PC-9 (cell line): ENCODE measurements around the gene NFKBIB. TPM values are rescaled to one million over a fixed set of nuclear protein-coding genes. Genes with fewer than 3 reads are reported as not detected.

Source experiments
- BruUV-seq: library from RNA; stranded (reverse); fragments of 400-500 nt; replicated peaks from 2 replicates; lab custom pipeline; 2021; lab: Mats Ljungman, UMichigan
- CTCF ChIA-PET: fragments of 300-600 bp; sonication (Branson Sonifier 250); formaldehyde crosslinking; loops from one replicate; lab custom pipeline; 2022; ENCODE audit warnings: antibody characterized with exemption; lab: Charles Lee
- POLR2A ChIA-PET: fragments of 300-600 bp; sonication (Branson Sonifier 250); formaldehyde crosslinking; loops from one replicate; lab custom pipeline; 2022; ENCODE audit warnings: antibody characterized with exemption; ENCODE audit not compliant: unreplicated experiment; lab: Charles Lee
- DNase-seq, 2 experiments: peaks; one replicate each; pipeline versions ENCODE4 v3.0.0 to v3.0.0-alpha.2; 2015 to 2022; ENCODE audit warnings: mixed read lengths in 1 of 2
- H2AFZ ChIP-seq: fragments of 200-600 bp; sonication (generic); 2 replicates; pipeline ENCODE4 v1.8.1; 2017; ENCODE audit warnings: antibody characterized with exemption
- H3F3A ChIP-seq: fragments of 200-600 bp; sonication (generic); 2 replicates; pipeline ENCODE4 v1.8.1; 2017; ENCODE audit warnings: antibody characterized with exemption, mild to moderate bottlenecking, low read depth; ENCODE audit not compliant: insufficient read depth
- H3K27ac ChIP-seq: fragments of 200-600 bp; sonication (generic); 2 replicates; pipeline ENCODE4 v1.6.1; 2016; ENCODE audit warnings: mixed run types
- H3K27me3 ChIP-seq: fragments of 200-600 bp; sonication (generic); 2 replicates; pipeline ENCODE4 v1.6.1; 2016; ENCODE audit warnings: low read depth, mixed run types; ENCODE audit not compliant: insufficient read depth
- H3K36me3 ChIP-seq: fragments of 200-600 bp; sonication (generic); 2 replicates; pipeline ENCODE4 v1.6.1; 2016; ENCODE audit warnings: low read depth, mixed run types
- H3K4me1 ChIP-seq: fragments of 200-600 bp; sonication (generic); replicated peaks from 2 replicates; pipeline ENCODE4 v1.6.1; 2016; ENCODE audit warnings: mixed run types; ENCODE audit not compliant: insufficient read depth
- H3K4me2 ChIP-seq: fragments of 200-600 bp; sonication (generic); 2 replicates; pipeline ENCODE4 v1.6.1; 2017; ENCODE audit warnings: mixed run types
- H3K4me3 ChIP-seq: fragments of 200-600 bp; sonication (generic); 2 replicates; pipeline ENCODE4 v1.6.1; 2016; ENCODE audit warnings: mixed run types
- H3K79me2 ChIP-seq: fragments of 200-600 bp; sonication (generic); 2 replicates; pipeline ENCODE4 v1.6.1; 2017; ENCODE audit warnings: low read depth, mixed run types
- H3K9me2 ChIP-seq: fragments of 200-600 bp; sonication (generic); 2 replicates; pipeline ENCODE4 v1.8.1; 2017; ENCODE audit warnings: mild to moderate bottlenecking; ENCODE audit not compliant: insufficient read depth
- H3K9me3 ChIP-seq: fragments of 200-600 bp; sonication (generic); 2 replicates; pipeline ENCODE4 v1.8.1; 2016; ENCODE audit warnings: low read depth; ENCODE audit not compliant: insufficient read depth
- H4K20me1 ChIP-seq: fragments of 200-600 bp; sonication (generic); 2 replicates; pipeline ENCODE4 v1.8.1; 2017; ENCODE audit not compliant: insufficient read depth
- EZH2 ChIP-seq: fragments of 200-600 bp; sonication (generic); IDR thresholded peaks from 2 replicates; pipeline ENCODE4 v1.8.0; 2017; ENCODE audit warnings: antibody characterized with exemption, low read depth
- intact Hi-C: fragments of 100-400 bp; cut with micrococcal nuclease; formaldehyde crosslinking; loops from one replicate; pipeline ENCODE4 v1.10.0; 2022; ENCODE audit not compliant: unreplicated experiment
- total RNA-seq: library from RNA; stranded (reverse); gene quantifications from 2 replicates; pipeline ENCODE4 v1.2.3, GENCODE V29; 2021
- TF ChIP-seq, protein P1 (sequence below): fragments of 200-600 bp; sonication (generic); conservative IDR thresholded peaks from 2 replicates; pipeline ENCODE4 v1.6.1; 2017; ENCODE audit warnings: mixed run types, antibody characterized with exemption, mild to moderate bottlenecking, moderate library complexity

The NFKBIB gene
- total RNA-seq, 1 experiment from 2014 or later, result 21.6 TPM

DNA sequence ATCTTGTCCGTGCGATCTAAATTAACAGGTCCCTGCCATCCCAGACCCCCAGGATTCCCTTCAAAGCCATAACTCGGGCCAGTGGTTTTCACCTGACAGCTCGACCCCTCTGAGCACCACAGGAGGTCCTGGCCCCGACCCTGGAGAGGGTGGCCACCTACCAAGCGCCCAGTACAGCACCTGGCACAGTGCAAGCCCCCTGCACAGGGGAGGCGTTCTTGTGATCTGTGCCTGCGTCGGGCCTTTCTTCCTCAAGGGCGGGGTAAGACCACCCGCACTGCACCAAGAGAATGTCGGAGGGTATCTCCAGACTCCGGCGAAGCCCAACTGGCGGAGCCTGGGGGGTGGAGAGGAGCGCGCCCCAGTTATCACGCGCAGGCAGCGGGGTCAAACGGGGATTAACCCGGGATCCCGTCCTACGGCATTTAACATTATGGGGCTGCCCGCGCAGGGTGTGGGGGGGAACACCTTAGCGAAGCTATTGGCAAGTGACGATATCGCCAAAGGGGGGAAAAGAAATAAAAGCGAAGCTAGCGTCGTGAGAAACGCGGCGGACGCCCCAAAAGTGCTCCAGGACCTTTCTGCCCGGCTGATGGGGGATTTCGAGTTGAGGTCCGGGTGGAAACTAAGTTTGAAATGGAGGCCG, 48.7 kb upstream of the NFKBIB start:
- Histone ChIP-seq H4K20me1 (peaks cover 28% of the 10 kb centered on the region), H3K9me3 (no peaks in the 10 kb centered on the region), H3K4me3 (peak overlapping the region; percentile 76), H3K79me2 (peaks cover 42% of the 10 kb centered on the region), H3K27me3 (no peaks in the 10 kb centered on the region), H3F3A (peaks cover 45% of the 10 kb centered on the region), H3K4me1 (peaks cover 35% of the 10 kb centered on the region), H3K27ac (peak overlapping the region; percentile 84), H3K36me3 (peaks cover 11% of the 10 kb centered on the region), H3K9me2 (no peaks in the 10 kb centered on the region), H3K4me2 (peak overlapping the region; percentile 99), H2AFZ (peak overlapping the region; percentile 86)
- TSS peak; percentile 6 for BruUV-seq
- CTCF ChIA-PET, result interaction anchor here (1.0 kb wide), 1 partner anchor 80 kb away, joined by 3 read pairs; the partner anchor contains the start of genes MRPS12 and SARS2
- no peak for DNase-seq
- no peak for TF ChIP-seq EZH2
- TF ChIP-seq, protein P1, sequence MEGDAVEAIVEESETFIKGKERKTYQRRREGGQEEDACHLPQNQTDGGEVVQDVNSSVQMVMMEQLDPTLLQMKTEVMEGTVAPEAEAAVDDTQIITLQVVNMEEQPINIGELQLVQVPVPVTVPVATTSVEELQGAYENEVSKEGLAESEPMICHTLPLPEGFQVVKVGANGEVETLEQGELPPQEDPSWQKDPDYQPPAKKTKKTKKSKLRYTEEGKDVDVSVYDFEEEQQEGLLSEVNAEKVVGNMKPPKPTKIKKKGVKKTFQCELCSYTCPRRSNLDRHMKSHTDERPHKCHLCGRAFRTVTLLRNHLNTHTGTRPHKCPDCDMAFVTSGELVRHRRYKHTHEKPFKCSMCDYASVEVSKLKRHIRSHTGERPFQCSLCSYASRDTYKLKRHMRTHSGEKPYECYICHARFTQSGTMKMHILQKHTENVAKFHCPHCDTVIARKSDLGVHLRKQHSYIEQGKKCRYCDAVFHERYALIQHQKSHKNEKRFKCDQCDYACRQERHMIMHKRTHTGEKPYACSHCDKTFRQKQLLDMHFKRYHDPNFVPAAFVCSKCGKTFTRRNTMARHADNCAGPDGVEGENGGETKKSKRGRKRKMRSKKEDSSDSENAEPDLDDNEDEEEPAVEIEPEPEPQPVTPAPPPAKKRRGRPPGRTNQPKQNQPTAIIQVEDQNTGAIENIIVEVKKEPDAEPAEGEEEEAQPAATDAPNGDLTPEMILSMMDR, result no peak
- intact Hi-C loops, result loop anchor here (1.0 to 5.0 kb wide), 7 partner anchors 14 to 214 kb away; partner anchors contain the start of genes ECH1, MRPS12, NFKBIB and SARS2
- POLR2A ChIA-PET, result interaction anchor here (0.5 to 0.7 kb wide), 6 partner anchors 12 to 316 kb away, joined by 3 to 17 read pairs (median 4); no protein-coding TSS in a partner anchor

DNA sequence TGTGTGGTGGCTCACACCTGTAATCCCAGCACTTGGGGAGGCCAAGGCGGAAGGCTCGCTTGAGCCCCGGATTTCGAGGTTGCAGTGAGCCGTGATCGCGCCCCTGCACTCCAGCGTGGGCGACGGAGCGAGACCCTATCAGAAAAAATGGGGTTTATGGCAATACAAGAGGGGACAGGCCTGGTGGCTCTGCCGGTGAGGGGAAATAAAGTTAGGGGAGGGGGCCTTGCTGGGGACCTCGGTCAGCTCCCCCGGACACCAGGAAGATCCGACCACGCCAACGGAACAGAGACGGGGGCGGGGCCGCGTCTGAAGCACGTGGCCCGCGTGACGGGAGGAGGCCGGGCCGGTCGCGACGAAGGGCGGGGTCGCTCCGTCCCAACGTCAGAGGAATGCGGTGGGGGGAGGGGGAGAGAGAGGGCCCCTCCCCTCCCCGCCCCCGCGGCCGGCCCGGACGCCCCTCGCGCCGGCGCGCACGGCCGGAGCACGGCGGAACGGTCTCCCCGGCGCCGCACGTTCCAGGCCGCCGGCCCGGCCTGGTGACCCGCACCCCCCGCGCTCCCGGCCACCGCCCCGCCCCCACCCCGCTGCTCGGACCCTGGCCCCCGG, 48.0 kb upstream of the NFKBIB start:
- BruUV-seq, result no TSS peak
- DNase-seq, result peak; percentile 73 to 93
- Histone ChIP-seq H4K20me1 (peaks cover 22% of the 10 kb centered on the region), H3K79me2 (peaks cover 36% of the 10 kb centered on the region), H3K9me2 (no peaks in the 10 kb centered on the region), H3K4me3 (peak overlapping the region; percentile 76), H2AFZ (peak overlapping the region; percentile 86), H3F3A (peaks cover 39% of the 10 kb centered on the region), H3K36me3 (peaks cover 5% of the 10 kb centered on the region; the same call in 1 of the 2 replicates), H3K4me2 (peak overlapping the region; percentile 99), H3K27me3 (no peaks in the 10 kb centered on the region), H3K27ac (peak overlapping the region; percentile 94), H3K9me3 (no peaks in the 10 kb centered on the region), H3K4me1 (peaks cover 35% of the 10 kb centered on the region)
- POLR2A ChIA-PET, result interaction anchor here (0.6 to 0.7 kb wide), 7 partner anchors 9 to 315 kb away, joined by 3 to 20 read pairs (median 4); no protein-coding TSS in a partner anchor
- intact Hi-C loops, result loop anchor here (2.0 to 5.0 kb wide), 4 partner anchors 13 to 214 kb away; partner anchors contain the start of gene ECH1
- CTCF ChIA-PET, result interaction anchor here (0.6 kb wide), 1 partner anchor 39 kb away, joined by 9 read pairs; no protein-coding TSS in a partner anchor
- TF ChIP-seq, protein P1, result no peak
- TF ChIP-seq EZH2, result no peak
